ENCODE measurements around the gene PRR35. TPM values are rescaled to one million over a fixed set of nuclear protein-coding genes. Genes with fewer than 3 reads are reported as not detected.
A peak's percentile ranks its signal among the peaks of the same experiment; 100 is the strongest.

Gene PRR35
- total and polyA plus RNA-seq, 8 donors, result not detected

GRCh38 chr16:609984-610383 is 49.8 kb downstream of the PRR35 start:
- peaks cover 0 to 32% (median 22%) of the 10 kb centered on the region in 4 donors for H3K4me1 ChIP-seq
- H3K27me3 ChIP-seq, result no peaks in the 10 kb centered on the region
- TF ChIP-seq CTCF (IDR thresholded peaks at IDR 0.05) (no peak), POLR2A (IDR thresholded peaks at IDR 0.05) (no peak), POLR2AphosphoS5 (IDR thresholded peaks at IDR 0.05) (no peak), EP300 (IDR thresholded peaks at IDR 0.05) (no peak)
- 88 to 93% (median 90%) methylated on average over 8 to 14 of the region's 14 CpGs for WGBS, 5 donors
- no peak overlapping the region for H3K4me3 ChIP-seq
- DNase-seq, result no peak
- H3K9me3 ChIP-seq, result peaks cover 0 to 4% (median 0%) of the 10 kb centered on the region in 4 donors
- H3K36me3 ChIP-seq, result peaks cover 0 to 14% (median 3%) of the 10 kb centered on the region in 4 donors
- peak overlapping the region in 3 of 5 donors; percentile 0 to 16 (median 5) for H3K27ac ChIP-seq
- intact Hi-C loops (cut with DNase I; ENCODE audit: low total_unique reads), result no loop called here

- Histone ChIP-seq H3K9me3 (no peaks in the 10 kb centered on the region), H3K4me1 (peaks cover 0 to 32% (median 22%) of the 10 kb centered on the region in 4 donors), H3K27me3 (no peaks in the 10 kb centered on the region), H3K36me3 (peaks cover 0 to 14% (median 3%) of the 10 kb centered on the region in 4 donors), H3K27ac (peak overlapping the region in 2 of 5 donors; percentile 0 to 16), H3K4me3 (no peak overlapping the region)
- WGBS, 5 donors, result 39 to 61% (median 52%) methylated on average over 5 to 28 of the region's 28 CpGs
- peak in 5 of 7 experiments; percentile 59 to 80 (median 76) for TF ChIP-seq CTCF (IDR thresholded peaks at IDR 0.05)
- peak in 1 of 3 donors; percentile 43 for TF ChIP-seq POLR2AphosphoS5 (IDR thresholded peaks at IDR 0.05)
- no peak for TF ChIP-seq POLR2A (IDR thresholded peaks at IDR 0.05)
- no peak for TF ChIP-seq EP300 (IDR thresholded peaks at IDR 0.05)
- DNase-seq, result peak; percentile 73 to 77
- intact Hi-C loops (cut with DNase I; ENCODE audit: low total_unique reads), result no loop called here
Observed at GRCh38 chr16:610513-611381, 50.6 kb downstream of the PRR35 start.

GRCh38 chr16:615122-615521 is 54.9 kb downstream of the PRR35 start:
- Histone ChIP-seq H3K4me1 (peaks cover 0 to 21% (median 18%) of the 10 kb centered on the region in 4 donors), H3K4me3 (no peak overlapping the region), H3K9me3 (no peaks in the 10 kb centered on the region), H3K27ac (no peak overlapping the region), H3K36me3 (peaks cover 0 to 34% (median 25%) of the 10 kb centered on the region in 4 donors), H3K27me3 (no peaks in the 10 kb centered on the region)
- intact Hi-C loops (cut with DNase I; ENCODE audit: low total_unique reads), result no loop called here
- TF ChIP-seq CTCF (IDR thresholded peaks at IDR 0.05) (no peak), EP300 (IDR thresholded peaks at IDR 0.05) (no peak), POLR2A (IDR thresholded peaks at IDR 0.05) (no peak), POLR2AphosphoS5 (IDR thresholded peaks at IDR 0.05) (no peak)
- DNase-seq, result no peak
- WGBS, 5 donors, result 95 to 97% (median 95%) methylated on average over 13 of the region's 13 CpGs

Small RNA genes lying within 50 kb of the gene (small RNA-seq; reads per million reads assigned to genes)
- gene MIR3176 (0.07 to 3.2 (median 0.28) reads per million in 4 donors), gene MIR5587 (0 to 0.15 (median 0.05) reads per million in 4 donors), gene Z98883.1 (0 reads per million in 4 donors)

Other genes with a start within 250 kb of the PRR35 start
- 10 to 100 TPM; 11.7 to 69.2 (median 17.0) TPM for gene AXIN1, start 207.7 kb upstream of the PRR35 start, total RNA-seq
- gene AXIN1, start 207.7 kb upstream of the PRR35 start, polyA plus RNA-seq, result 10 to 100 TPM; 13.3 to 19.1 (median 17.9) TPM
- gene MRPL28, start 189.9 kb upstream of the PRR35 start, total RNA-seq, result 100 to 1,000 TPM in 1 of 5 donors, 10 to 100 TPM in 3, 1 to 10 TPM in 1; 9.9 to 106 (median 30.7) TPM
- gene MRPL28, start 189.9 kb upstream of the PRR35 start, polyA plus RNA-seq, result 100 to 1,000 TPM in 1 of 3 donors, 10 to 100 TPM in 2; 78.8 to 100 (median 83.4) TPM
- gene PGAP6, start 178.4 kb upstream of the PRR35 start, total RNA-seq, result 100 to 1,000 TPM in 4 of 5 donors, 10 to 100 TPM in 1; 20.7 to 364 (median 162) TPM
- gene PGAP6, start 178.4 kb upstream of the PRR35 start, polyA plus RNA-seq, result 10 to 100 TPM; 27.7 to 54.4 (median 33.9) TPM
- gene NME4, start 163.2 kb upstream of the PRR35 start, total RNA-seq, result 100 to 1,000 TPM in 1 of 5 donors, 10 to 100 TPM in 4; 23.3 to 187 (median 49.0) TPM
- 10 to 100 TPM; 84.0 to 97.7 (median 95.6) TPM for gene NME4, start 163.2 kb upstream of the PRR35 start, polyA plus RNA-seq
- gene DECR2, start 158.5 kb upstream of the PRR35 start, total RNA-seq, result 100 to 1,000 TPM in 1 of 5 donors, 10 to 100 TPM in 2, 1 to 10 TPM in 2; 5.8 to 149 (median 12.5) TPM
- 10 to 100 TPM; 20.8 to 24.5 (median 22.6) TPM for gene DECR2, start 158.5 kb upstream of the PRR35 start, polyA plus RNA-seq
- 100 to 1,000 TPM in 1 of 5 donors, 10 to 100 TPM in 3, 1 to 10 TPM in 1; 6.7 to 102 (median 57.8) TPM for gene RAB11FIP3, start 134.7 kb upstream of the PRR35 start, total RNA-seq
- 10 to 100 TPM; 15.4 to 19.7 (median 16.2) TPM for gene RAB11FIP3, start 134.7 kb upstream of the PRR35 start, polyA plus RNA-seq
- 100 to 1,000 TPM in 1 of 5 donors, 10 to 100 TPM in 4; 25.2 to 235 (median 83.5) TPM for gene CAPN15, start 32.7 kb upstream of the PRR35 start, total RNA-seq
- 10 to 100 TPM; 29.3 to 33.2 (median 29.6) TPM for gene CAPN15, start 32.7 kb upstream of the PRR35 start, polyA plus RNA-seq
- gene NHLRC4, start 6.6 kb downstream of the PRR35 start, total RNA-seq, result under 1 TPM in 2 of 5 donors, not detected in 3; 0.89 to 0.92 TPM
- 1 to 10 TPM in 2 of 3 donors, under 1 TPM in 1; 0.35 to 1.4 (median 1.4) TPM for gene NHLRC4, start 6.6 kb downstream of the PRR35 start, polyA plus RNA-seq
- 100 to 1,000 TPM in 2 of 5 donors, 10 to 100 TPM in 3; 14.3 to 217 (median 52.6) TPM for gene PIGQ, start 9.6 kb downstream of the PRR35 start, total RNA-seq
- 10 to 100 TPM; 30.1 to 46.5 (median 38.0) TPM for gene PIGQ, start 9.6 kb downstream of the PRR35 start, polyA plus RNA-seq
- gene RAB40C, start 29.7 kb downstream of the PRR35 start, total RNA-seq, result 100 to 1,000 TPM in 1 of 5 donors, 10 to 100 TPM in 4; 17.6 to 101 (median 51.3) TPM
- gene RAB40C, start 29.7 kb downstream of the PRR35 start, polyA plus RNA-seq, result 10 to 100 TPM; 20.9 to 24.6 (median 22.1) TPM
- gene WFIKKN1, start 70.6 kb downstream of the PRR35 start, total RNA-seq, result 10 to 100 TPM in 1 of 5 donors, 1 to 10 TPM in 1, under 1 TPM in 2, not detected in 1; 0.14 to 25.8 (median 2.5) TPM
- 1 to 10 TPM; 1.0 to 2.0 (median 1.5) TPM for gene WFIKKN1, start 70.6 kb downstream of the PRR35 start, polyA plus RNA-seq
- gene METTL26, start 75.9 kb downstream of the PRR35 start, total RNA-seq, result 100 to 1,000 TPM in 2 of 5 donors, 10 to 100 TPM in 3; 17.3 to 271 (median 82.9) TPM
- 100 to 1,000 TPM; 177 to 234 (median 218) TPM for gene METTL26, start 75.9 kb downstream of the PRR35 start, polyA plus RNA-seq
- gene MCRIP2, start 81.4 kb downstream of the PRR35 start, total RNA-seq, result 100 to 1,000 TPM in 1 of 5 donors, 10 to 100 TPM in 4; 14.0 to 440 (median 67.7) TPM
- gene MCRIP2, start 81.4 kb downstream of the PRR35 start, polyA plus RNA-seq, result 100 to 1,000 TPM in 2 of 3 donors, 10 to 100 TPM in 1; 83.2 to 109 (median 107) TPM
- 100 to 1,000 TPM in 2 of 5 donors, 10 to 100 TPM in 3; 27.2 to 114 (median 30.9) TPM for gene WDR90, start 89.0 kb downstream of the PRR35 start, total RNA-seq
- gene WDR90, start 89.0 kb downstream of the PRR35 start, polyA plus RNA-seq, result 10 to 100 TPM; 19.9 to 33.6 (median 22.0) TPM
- 100 to 1,000 TPM in 3 of 5 donors, 10 to 100 TPM in 2; 41.5 to 574 (median 171) TPM for gene RHOT2, start 107.7 kb downstream of the PRR35 start, total RNA-seq
- 100 to 1,000 TPM in 1 of 3 donors, 10 to 100 TPM in 2; 68.1 to 151 (median 68.8) TPM for gene RHOT2, start 107.7 kb downstream of the PRR35 start, polyA plus RNA-seq
- gene RHBDL1, start 115.3 kb downstream of the PRR35 start, total RNA-seq, result 10 to 100 TPM in 1 of 5 donors, 1 to 10 TPM in 2, not detected in 2; 1.3 to 48.7 (median 6.7) TPM
- 1 to 10 TPM in 2 of 3 donors, not detected in 1; 2.1 to 3.3 TPM for gene RHBDL1, start 115.3 kb downstream of the PRR35 start, polyA plus RNA-seq
- 100 to 1,000 TPM in 3 of 5 donors, 10 to 100 TPM in 2; 43.5 to 307 (median 206) TPM for gene STUB1, start 120.0 kb downstream of the PRR35 start, total RNA-seq
- gene STUB1, start 120.0 kb downstream of the PRR35 start, polyA plus RNA-seq, result 100 to 1,000 TPM; 123 to 183 (median 128) TPM
- 100 to 1,000 TPM in 4 of 5 donors, 10 to 100 TPM in 1; 24.2 to 229 (median 123) TPM for gene JMJD8, start 123.9 kb downstream of the PRR35 start, total RNA-seq
- gene JMJD8, start 123.9 kb downstream of the PRR35 start, polyA plus RNA-seq, result 10 to 100 TPM; 27.6 to 44.2 (median 31.9) TPM
- 10 to 100 TPM in 4 of 5 donors, 1 to 10 TPM in 1; 2.0 to 72.3 (median 27.4) TPM for gene WDR24, start 130.0 kb downstream of the PRR35 start, total RNA-seq
- 1 to 10 TPM; 4.7 to 6.7 (median 5.7) TPM for gene WDR24, start 130.0 kb downstream of the PRR35 start, polyA plus RNA-seq
- under 1 TPM in 2 of 5 donors, not detected in 3; 0.37 to 0.72 TPM for gene FBXL16, start 145.4 kb downstream of the PRR35 start, total RNA-seq
- gene FBXL16, start 145.4 kb downstream of the PRR35 start, polyA plus RNA-seq, result 1 to 10 TPM in 2 of 3 donors, under 1 TPM in 1; 0.61 to 3.6 (median 1.3) TPM
- 10 to 100 TPM in 4 of 5 donors, 1 to 10 TPM in 1; 7.1 to 79.7 (median 20.4) TPM for gene METRN, start 154.7 kb downstream of the PRR35 start, total RNA-seq
- 10 to 100 TPM; 36.9 to 45.8 (median 39.4) TPM for gene METRN, start 154.7 kb downstream of the PRR35 start, polyA plus RNA-seq
- 100 to 1,000 TPM in 1 of 5 donors, 10 to 100 TPM in 3, 1 to 10 TPM in 1; 9.7 to 602 (median 44.9) TPM for gene ANTKMT, start 160.8 kb downstream of the PRR35 start, total RNA-seq
- gene ANTKMT, start 160.8 kb downstream of the PRR35 start, polyA plus RNA-seq, result 10 to 100 TPM; 35.9 to 65.0 (median 58.0) TPM
- gene CCDC78, start 166.0 kb downstream of the PRR35 start, total RNA-seq, result 10 to 100 TPM in 1 of 5 donors, 1 to 10 TPM in 1, not detected in 3; 1.3 to 14.3 TPM
- gene CCDC78, start 166.0 kb downstream of the PRR35 start, polyA plus RNA-seq, result 1 to 10 TPM in 2 of 3 donors, not detected in 1; 1.3 to 1.7 TPM
- gene HAGHL, start 166.7 kb downstream of the PRR35 start, total RNA-seq, result 10 to 100 TPM in 1 of 5 donors, 1 to 10 TPM in 2, not detected in 2; 3.3 to 19.9 (median 4.0) TPM
- 1 to 10 TPM; 3.1 to 7.9 (median 3.7) TPM for gene HAGHL, start 166.7 kb downstream of the PRR35 start, polyA plus RNA-seq
- gene CIAO3, start 180.6 kb downstream of the PRR35 start, total RNA-seq, result 100 to 1,000 TPM in 1 of 5 donors, 10 to 100 TPM in 4; 35.4 to 145 (median 62.9) TPM
- 10 to 100 TPM; 22.8 to 37.6 (median 37.2) TPM for gene CIAO3, start 180.6 kb downstream of the PRR35 start, polyA plus RNA-seq
- gene MSLN, start 200.3 kb downstream of the PRR35 start, total RNA-seq, result 10 to 100 TPM in 1 of 5 donors, 1 to 10 TPM in 3, not detected in 1; 1.6 to 41.5 (median 3.4) TPM
- 10 to 100 TPM in 1 of 3 donors, 1 to 10 TPM in 1, under 1 TPM in 1; 0.92 to 83.7 (median 6.1) TPM for gene MSLN, start 200.3 kb downstream of the PRR35 start, polyA plus RNA-seq
- gene RPUSD1, start 228.0 kb downstream of the PRR35 start, total RNA-seq, result 10 to 100 TPM in 4 of 5 donors, 1 to 10 TPM in 1; 9.0 to 43.7 (median 37.9) TPM
- 10 to 100 TPM; 16.4 to 22.9 (median 17.3) TPM for gene RPUSD1, start 228.0 kb downstream of the PRR35 start, polyA plus RNA-seq
- 100 to 1,000 TPM in 1 of 5 donors, 10 to 100 TPM in 2, 1 to 10 TPM in 2; 2.9 to 143 (median 15.2) TPM for gene CHTF18, start 228.2 kb downstream of the PRR35 start, total RNA-seq
- 10 to 100 TPM; 17.9 to 31.0 (median 25.1) TPM for gene CHTF18, start 228.2 kb downstream of the PRR35 start, polyA plus RNA-seq
- gene GNG13, start 240.3 kb downstream of the PRR35 start, total RNA-seq, result not detected
- gene GNG13, start 240.3 kb downstream of the PRR35 start, polyA plus RNA-seq, result not detected

All from stomach (tissue), 9 donors.